Measurements from ENCODE around the gene ADAM15. TPM values are rescaled to one million over a fixed set of nuclear protein-coding genes. Genes with fewer than 3 reads are reported as not detected.

ADAM15 gene
- polyA plus RNA-seq, 3 donors: 44.5 to 202 (median 74.3) TPM

- Mint-ChIP-seq H3K27me3 (ENCODE audit: low read depth in 3 of 3) (peaks cover 6 to 11% (median 10%) of the 10 kb centered on the region in 3 donors), H3K4me1 (peaks cover 33% of the 10 kb centered on the region), H3K27ac (peak overlapping the region in 4 of 7 donors; percentile 15 to 90 (median 80)), H3K9me3 (peaks cover 0 to 2% (median 0%) of the 10 kb centered on the region in 7 donors), H3K36me3 (peaks cover 47 to 57% of the 10 kb centered on the region in 2 donors), H3K4me3 (peak overlapping the region; percentile 81 to 87)
- TF ChIP-seq CTCF (IDR thresholded peaks at IDR 0.05): no peak
- peaks cover 66% of the 10 kb centered on the region for H4K20me1 ChIP-seq (ENCODE audit: insufficient read depth, low read length)
- H3K4me2 ChIP-seq (replicated peaks; ENCODE audit: extremely low read depth, low read length, poor library complexity, severe bottlenecking): peak overlapping the region; percentile 97
- DNase-seq: no peak
- H2AFZ ChIP-seq (ENCODE audit: insufficient read depth, low read depth, low read length, poor library complexity, severe bottlenecking): peak overlapping the region; percentile 90
- peaks cover 0 to 5% of the 10 kb centered on the region in 2 donors for H3K27me3 ChIP-seq (ENCODE audit: control insufficient read depth in 2 of 2, insufficient read depth in 2 of 2, low read length in 2 of 2)
- no CpG with 5 or more reads among the region's 14 CpGs for WGBS (ENCODE audit: insufficient coverage)
- peak overlapping the region; percentile 77 for H3K9ac ChIP-seq (ENCODE audit: insufficient read depth, low read length, poor library complexity, severe bottlenecking)
- intact Hi-C loops (cut with micrococcal nuclease): loop anchor here (5.0 kb wide), 2 partner anchors 62 to 92 kb away; partner anchors contain the start of genes CKS1B (in 1 of the 2), SHC1 (in 1 of the 2) and ZBTB7B (in 1 of the 2)
- peaks cover 7% of the 10 kb centered on the region for H3K79me2 ChIP-seq (ENCODE audit: insufficient read depth, low read length)
- H3K27ac ChIP-seq (ENCODE audit: low read depth in 1 of 2, low read length in 2 of 2): no peak overlapping the region
- H3K9me3 ChIP-seq (replicated peaks in 1 of 2; ENCODE audit: control insufficient read depth in 1 of 2, insufficient read depth in 1 of 2, low read length in 2 of 2): no peaks in the 10 kb centered on the region
- H3K4me3 ChIP-seq (replicated peaks in 1 of 3; ENCODE audit: low read depth in 2 of 3, low read length in 3 of 3): peak overlapping the region; percentile 62 to 89 (median 77)
- peaks cover 26 to 41% of the 10 kb centered on the region in 2 donors for H3K4me1 ChIP-seq (ENCODE audit: control insufficient read depth in 1 of 2, insufficient read depth in 2 of 2, low read length in 2 of 2)
- H3K36me3 ChIP-seq (replicated peaks in 1 of 2; ENCODE audit: control insufficient read depth in 1 of 2, insufficient read depth in 2 of 2, low read length in 2 of 2): peaks cover 21 to 49% of the 10 kb centered on the region in 2 donors
Observed at GRCh38 chr1:155064111-155064831, 13.2 kb downstream of the ADAM15 start.

- H3K4me1 ChIP-seq (ENCODE audit: control insufficient read depth in 1 of 2, insufficient read depth in 2 of 2, low read length in 2 of 2): peaks cover 26 to 45% of the 10 kb centered on the region in 2 donors
- intact Hi-C loops (cut with micrococcal nuclease): loop anchor here (5.0 kb wide), 2 partner anchors 63 to 93 kb away; partner anchors contain the start of genes CKS1B (in 1 of the 2), SHC1 (in 1 of the 2) and ZBTB7B (in 1 of the 2)
- no peak for TF ChIP-seq CTCF (IDR thresholded peaks at IDR 0.05)
- peaks cover 0 to 5% of the 10 kb centered on the region in 2 donors for H3K27me3 ChIP-seq (ENCODE audit: control insufficient read depth in 2 of 2, insufficient read depth in 2 of 2, low read length in 2 of 2)
- peaks cover 14 to 47% of the 10 kb centered on the region in 2 donors for H3K36me3 ChIP-seq (replicated peaks in 1 of 2; ENCODE audit: control insufficient read depth in 1 of 2, insufficient read depth in 2 of 2, low read length in 2 of 2)
- peaks cover 33% of the 10 kb centered on the region for H3K4me1 Mint-ChIP-seq
- DNase-seq: no peak
- H4K20me1 ChIP-seq (ENCODE audit: insufficient read depth, low read length): peaks cover 68% of the 10 kb centered on the region
- peaks cover 6 to 12% (median 11%) of the 10 kb centered on the region in 3 donors for H3K27me3 Mint-ChIP-seq (ENCODE audit: low read depth in 3 of 3)
- peaks cover 7% of the 10 kb centered on the region for H3K79me2 ChIP-seq (ENCODE audit: insufficient read depth, low read length)
- no peak overlapping the region for H3K9ac ChIP-seq (ENCODE audit: insufficient read depth, low read length, poor library complexity, severe bottlenecking)
- no peaks in the 10 kb centered on the region for H3K9me3 ChIP-seq (replicated peaks in 1 of 2; ENCODE audit: control insufficient read depth in 1 of 2, insufficient read depth in 1 of 2, low read length in 2 of 2)
- H3K4me3 Mint-ChIP-seq: peak overlapping the region in 1 of 2 donors; percentile 87
- H3K27ac ChIP-seq (ENCODE audit: low read depth in 1 of 2, low read length in 2 of 2): no peak overlapping the region
- peaks cover 0 to 2% (median 0%) of the 10 kb centered on the region in 7 donors for H3K9me3 Mint-ChIP-seq
- H3K27ac Mint-ChIP-seq: peak overlapping the region in 1 of 7 donors; percentile 75
- H3K36me3 Mint-ChIP-seq: peaks cover 43 to 54% of the 10 kb centered on the region in 2 donors
- 83% methylated on average over 1 of the region's 5 CpGs for WGBS (ENCODE audit: insufficient coverage)
- no peak overlapping the region for H3K4me3 ChIP-seq (replicated peaks in 1 of 3; ENCODE audit: low read depth in 2 of 3, low read length in 3 of 3)
- H3K4me2 ChIP-seq (replicated peaks; ENCODE audit: extremely low read depth, low read length, poor library complexity, severe bottlenecking): peak overlapping the region; percentile 97
- H2AFZ ChIP-seq (ENCODE audit: insufficient read depth, low read depth, low read length, poor library complexity, severe bottlenecking): no peak overlapping the region
Observed at GRCh38 chr1:155064832-155065429, 13.8 kb downstream of the ADAM15 start.

Measured in CD14-positive monocyte (primary cell).